IPS-20b (cell line): ENCODE measurements around the gene RAB40A.
"Not testable (repeated sequence)": the region's sequence is repeated elsewhere in the genome, so short reads cannot be mapped to it uniquely, and the experiment has no call there.

Source experiments
- H3K27ac ChIP-seq: one replicate; pipeline ENCODE4 v1.5.1; 2013; ENCODE audit warnings: low read length
- H3K27me3 ChIP-seq: 2 replicates; pipeline ENCODE4 v1.6.1; 2013; ENCODE audit warnings: mild to moderate bottlenecking, low read length, inconsistent platforms; ENCODE audit not compliant: insufficient read depth
- H3K36me3 ChIP-seq: 2 replicates; pipeline ENCODE4 v1.6.1; 2013; ENCODE audit warnings: low read depth, mild to moderate bottlenecking, inconsistent platforms, low read length, moderate library complexity; ENCODE audit not compliant: insufficient read depth
- H3K4me1 ChIP-seq: 2 replicates; pipeline ENCODE4 v1.6.1; 2013; ENCODE audit warnings: mild to moderate bottlenecking, control low read depth, inconsistent platforms, low read length, moderate library complexity; ENCODE audit not compliant: insufficient read depth
- H3K4me3 ChIP-seq: 2 replicates; pipeline ENCODE4 v1.5.1; 2013; ENCODE audit warnings: mild to moderate bottlenecking, low read length, inconsistent platforms
- H3K9ac ChIP-seq: 2 replicates; pipeline ENCODE4 v1.6.1; 2013; ENCODE audit warnings: low read depth, mild to moderate bottlenecking, inconsistent platforms, low read length, moderate library complexity
- H3K9me3 ChIP-seq: 2 replicates; pipeline ENCODE4 v1.6.1; 2013; ENCODE audit warnings: mild to moderate bottlenecking, low read depth, low read length, inconsistent platforms; ENCODE audit not compliant: insufficient read depth

RAB40A gene

DNA sequence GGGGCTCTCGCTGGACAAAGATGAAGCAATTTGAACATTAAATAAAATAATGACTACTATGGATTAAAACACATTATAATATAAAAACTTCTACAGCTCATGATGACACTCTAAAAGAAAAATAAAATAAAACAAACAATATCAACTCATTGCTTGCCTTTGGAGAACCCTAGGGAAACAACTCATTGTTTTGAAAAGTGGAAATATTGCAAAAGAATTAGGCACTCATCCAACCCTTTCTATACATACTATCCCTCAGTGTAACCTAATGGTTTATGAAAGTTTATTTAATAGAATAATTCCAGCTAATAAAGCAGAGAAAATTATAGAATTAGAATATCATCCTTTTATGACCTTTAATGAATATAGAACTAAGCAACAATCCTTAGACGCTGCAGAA, 718 bp downstream of the RAB40A start:
- Histone ChIP-seq H3K4me1 (no peaks in the 10 kb centered on the region), H3K9ac (no peak overlapping the region), H3K27me3 (no peaks in the 10 kb centered on the region), H3K4me3 (no peak overlapping the region), H3K27ac (no peak overlapping the region), H3K9me3 (no peaks in the 10 kb centered on the region), H3K36me3 (no peaks in the 10 kb centered on the region)

GRCh38 chrX:103517246-103517645, 2.0 kb downstream of the RAB40A start:
- no peaks in the 10 kb centered on the region for H3K27me3 ChIP-seq
- H3K36me3 ChIP-seq: no peaks in the 10 kb centered on the region
- no peak overlapping the region for H3K9ac ChIP-seq
- no peaks in the 10 kb centered on the region; the same call in 1 of the 2 replicates for H3K4me1 ChIP-seq
- no peak overlapping the region for H3K27ac ChIP-seq
- no peaks in the 10 kb centered on the region for H3K9me3 ChIP-seq
- no peak overlapping the region for H3K4me3 ChIP-seq

GRCh38 chrX:103513476-103514108, 5.7 kb downstream of the RAB40A start:
- Histone ChIP-seq H3K27ac (no peak overlapping the region), H3K36me3 (no peaks in the 10 kb centered on the region)

DNA sequence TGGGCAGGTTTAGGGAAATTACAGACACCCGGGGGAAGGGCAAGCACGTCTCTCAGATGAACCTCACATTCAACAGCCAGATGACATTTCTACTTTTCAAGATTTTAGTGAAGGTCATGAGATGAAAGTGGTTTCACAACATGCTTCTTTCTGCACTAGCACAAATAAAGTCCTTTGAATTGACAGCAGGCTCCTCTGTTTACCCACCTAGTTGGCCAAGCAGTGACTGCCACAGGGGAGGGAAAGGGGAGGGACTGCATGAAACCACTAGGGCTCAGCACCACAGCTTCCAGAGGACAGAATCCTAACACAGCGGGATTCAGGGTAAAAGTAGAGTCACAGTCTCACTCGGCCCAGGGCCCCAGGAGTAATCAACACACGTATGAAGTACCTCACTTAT, 6.2 kb downstream of the RAB40A start:
- Histone ChIP-seq H3K27me3 (no peaks in the 10 kb centered on the region), H3K27ac (no peak overlapping the region), H3K4me3 (no peak overlapping the region), H3K4me1 (no peaks in the 10 kb centered on the region; the same call in 1 of the 2 replicates), H3K9ac (no peak overlapping the region), H3K9me3 (no peaks in the 10 kb centered on the region), H3K36me3 (no peaks in the 10 kb centered on the region)

More at GRCh38 chrX:103513476-103514108, 5.7 kb downstream of the RAB40A start:
- Histone ChIP-seq H3K9me3 (no peaks in the 10 kb centered on the region), H3K4me1 (no peaks in the 10 kb centered on the region; the same call in 1 of the 2 replicates), H3K9ac (no peak overlapping the region), H3K4me3 (no peak overlapping the region), H3K27me3 (no peaks in the 10 kb centered on the region)

DNA sequence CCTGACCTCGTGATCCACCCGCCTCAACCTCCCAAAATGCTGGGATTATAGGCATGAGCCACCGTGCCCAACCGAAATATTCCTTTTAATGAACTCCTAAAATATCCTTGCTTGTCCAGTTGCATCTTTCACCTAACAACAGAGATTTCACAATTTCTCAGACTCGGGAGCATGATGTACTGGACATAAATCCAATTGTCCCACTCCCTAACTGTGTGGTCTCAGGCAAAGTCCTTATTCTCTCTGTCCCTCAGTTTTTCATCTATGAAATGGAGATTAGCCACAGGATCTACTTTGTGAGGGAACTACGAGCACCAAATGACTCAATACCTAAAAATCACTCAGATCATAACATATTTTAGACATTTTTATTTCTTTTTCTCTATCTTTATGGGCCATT, 9.3 kb downstream of the RAB40A start:
- Histone ChIP-seq H3K9ac (no peak overlapping the region), H3K9me3 (no peaks in the 10 kb centered on the region), H3K27me3 (no peaks in the 10 kb centered on the region), H3K4me1 (no peaks in the 10 kb centered on the region; the same call in 1 of the 2 replicates), H3K4me3 (no peak overlapping the region), H3K27ac (no peak overlapping the region), H3K36me3 (no peaks in the 10 kb centered on the region)

- no peaks in the 10 kb centered on the region for H3K9me3 ChIP-seq
- no peaks in the 10 kb centered on the region for H3K36me3 ChIP-seq
- no peaks in the 10 kb centered on the region for H3K27me3 ChIP-seq
- no peak overlapping the region for H3K9ac ChIP-seq
- H3K27ac ChIP-seq: no peak overlapping the region
- no peaks in the 10 kb centered on the region for H3K4me1 ChIP-seq
- no peak overlapping the region for H3K4me3 ChIP-seq
Measured at GRCh38 chrX:103503853-103504207, 15.5 kb downstream of the RAB40A start.

- Histone ChIP-seq H3K27me3 (no peaks in the 10 kb centered on the region), H3K27ac (no peak overlapping the region), H3K9ac (no peak overlapping the region), H3K4me1 (no peaks in the 10 kb centered on the region), H3K36me3 (no peaks in the 10 kb centered on the region), H3K9me3 (no peaks in the 10 kb centered on the region), H3K4me3 (no peak overlapping the region; the same call in 1 of the 2 replicates)
Measured at GRCh38 chrX:103503163-103503852, 16.0 kb downstream of the RAB40A start.

- no peaks in the 10 kb centered on the region for H3K27me3 ChIP-seq
- no peak overlapping the region for H3K27ac ChIP-seq
- H3K9ac ChIP-seq: no peak overlapping the region
- H3K9me3 ChIP-seq: no peaks in the 10 kb centered on the region
- no peaks in the 10 kb centered on the region for H3K4me1 ChIP-seq
- no peaks in the 10 kb centered on the region for H3K36me3 ChIP-seq
- no peak overlapping the region for H3K4me3 ChIP-seq
Measured at GRCh38 chrX:103498786-103499185, 20.5 kb downstream of the RAB40A start.

GRCh38 chrX:103495786-103496185, 23.5 kb downstream of the RAB40A start:
- Histone ChIP-seq H3K9me3 (no peaks in the 10 kb centered on the region), H3K36me3 (no peaks in the 10 kb centered on the region), H3K27ac (no peak overlapping the region), H3K9ac (no peak overlapping the region), H3K4me3 (no peak overlapping the region), H3K4me1 (no peaks in the 10 kb centered on the region), H3K27me3 (no peaks in the 10 kb centered on the region)

GRCh38 chrX:103493578-103493977, 25.7 kb downstream of the RAB40A start:
- H3K9ac ChIP-seq, H3K36me3 ChIP-seq, H3K9me3 ChIP-seq, H3K4me1 ChIP-seq, H3K27ac ChIP-seq, H3K4me3 ChIP-seq, H3K27me3 ChIP-seq: not testable (repeated sequence)

- not testable (repeated sequence) for H3K9ac ChIP-seq, H3K9me3 ChIP-seq, H3K4me1 ChIP-seq
Measured at GRCh38 chrX:103489733-103490132, 29.6 kb downstream of the RAB40A start.

DNA sequence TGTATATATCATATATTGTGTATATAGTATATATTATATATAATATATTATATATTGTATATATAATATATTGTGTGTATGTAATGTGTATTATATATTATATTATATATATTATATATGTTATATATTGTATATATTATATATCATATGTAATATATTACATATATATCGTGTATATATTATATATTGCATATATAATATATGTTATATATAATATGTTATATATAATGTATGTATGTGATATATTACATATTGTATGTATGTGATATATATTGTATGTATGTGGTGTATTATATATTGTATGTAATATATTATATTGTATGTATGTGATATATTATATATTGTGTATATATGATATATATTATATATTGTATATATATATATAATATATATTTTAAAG, 30.5 kb downstream of the RAB40A start:
- no peaks in the 10 kb centered on the region for H3K27me3 ChIP-seq

More at GRCh38 chrX:103489733-103490132, 29.6 kb downstream of the RAB40A start:
- H3K27me3 ChIP-seq, H3K27ac ChIP-seq, H3K4me3 ChIP-seq, H3K36me3 ChIP-seq: not testable (repeated sequence)

More for the DNA sequence above, 30.5 kb downstream of the RAB40A start:
- Histone ChIP-seq H3K4me1 (no peaks in the 10 kb centered on the region), H3K36me3 (no peaks in the 10 kb centered on the region), H3K27ac (no peak overlapping the region), H3K4me3 (no peak overlapping the region), H3K9ac (no peak overlapping the region), H3K9me3 (no peaks in the 10 kb centered on the region)
